Lung (tissue), 12 donors: ENCODE measurements around the gene ALDH2. TPM values are rescaled to one million over a fixed set of nuclear protein-coding genes. Genes with fewer than 3 reads are reported as not detected.
"Not testable (repeated sequence)": the region's sequence is repeated elsewhere in the genome, so short reads cannot be mapped to it uniquely, and the experiment has no call there.

ENCODE experiments used
- ATAC-seq: fragments of 200-7000 bp; cut with Tn5 transposase; one replicate; pipeline ENCODE4 v1.9.1; 2020; ENCODE audit warnings: moderate number of reproducible peaks; ENCODE audit not compliant: insufficient read depth, low FRiP score
- DNase-seq, 3 donors: peaks; one replicate each; pipeline ENCODE4 v3.0.0-alpha.2; 2013 to 2017
- H3K27ac ChIP-seq, 2 donors: one replicate each; pipeline ENCODE4 v1.5.1; 2013; ENCODE audit warnings: mild to moderate bottlenecking in 2 of 2, moderate library complexity in 2 of 2, control low read depth in 1 of 2, inconsistent platforms in 1 of 2, low read depth in 1 of 2, low read length in 1 of 2
- H3K27me3 ChIP-seq, 3 donors: one replicate each; pipeline ENCODE4 v1.5.1; 2013; ENCODE audit warnings: low read length in 2 of 3; ENCODE audit not compliant: control insufficient read depth in 3 of 3, insufficient read depth in 3 of 3
- H3K36me3 ChIP-seq, 4 donors: one replicate each; pipeline ENCODE4 v1.5.1; 2013; ENCODE audit warnings: low read length in 4 of 4, mild to moderate bottlenecking in 1 of 4, moderate library complexity in 1 of 4; ENCODE audit not compliant: control insufficient read depth in 4 of 4, insufficient read depth in 4 of 4
- H3K4me1 ChIP-seq, 5 donors: one replicate each; pipeline ENCODE4 v1.5.1; 2013; ENCODE audit warnings: low read length in 5 of 5, mild to moderate bottlenecking in 2 of 5, moderate library complexity in 1 of 5; ENCODE audit not compliant: control insufficient read depth in 5 of 5, insufficient read depth in 5 of 5
- H3K4me3 ChIP-seq: one replicate; pipeline ENCODE4 v1.5.1; 2013; ENCODE audit warnings: mild to moderate bottlenecking, control low read depth, moderate library complexity
- H3K9ac ChIP-seq, 2 donors: one replicate each; pipeline ENCODE4 v1.5.1; 2013; ENCODE audit warnings: low read length in 2 of 2, control low read depth in 1 of 2; ENCODE audit not compliant: insufficient read depth in 1 of 2
- H3K9me3 ChIP-seq, 4 donors: one replicate each; pipeline ENCODE4 v1.5.1; 2013; ENCODE audit warnings: low read length in 3 of 4, mild to moderate bottlenecking in 1 of 4, moderate library complexity in 1 of 4; ENCODE audit not compliant: control insufficient read depth in 4 of 4, insufficient read depth in 3 of 4
- CTCF ChIP-seq: IDR thresholded peaks from 2 replicates; pipeline ENCODE4 v1.5.1; 2012; ENCODE audit warnings: mild to moderate bottlenecking; ENCODE audit errors: control extremely low read depth, extremely low read depth
- WGBS, 2 donors: extraction: QIAGEN DNeasy Blood & Tissue Kit; methylation state at CpG; one replicate each; pipeline ENCODE4 v1.1.7; 2013; 5-methylcytosine and 5-hydroxymethylcytosine counted together
- polyA plus RNA-seq, 2 donors: library from polyadenylated mRNA; stranded (reverse); fragments of 200-250 nt; gene quantifications; one replicate each; pipeline ENCODE4 v1.2.1, GENCODE V29; 2013
- total RNA-seq, 2 donors: library from RNA; depleted of rRNA in 1 of 2; stranded (reverse); fragments of >200 nt in 1 of 2; gene quantifications; one replicate each; pipeline ENCODE4 v1.2.1, GENCODE V29; 2014 to 2021
- donor health status: control.
- donor health status: control.
- donor health status: Bipolar disorder and iron deficiency.
- donor health status: healthy.
- donor health status: DM: yes; HTN: yes; CAD: no.

Gene ALDH2
- total and polyA plus RNA-seq, 4 donors, result 48.5 to 324 (median 158) TPM

- ATAC-seq (no peak), DNase-seq (no peak)
- Histone ChIP-seq H3K27me3 (no peaks in the 10 kb centered on the region), H3K9me3 (no peaks in the 10 kb centered on the region), H3K36me3 (peaks cover 0 to 11% (median 2%) of the 10 kb centered on the region in 4 donors), H3K9ac (no peak overlapping the region), H3K4me1 (peaks cover 0 to 20% (median 11%) of the 10 kb centered on the region in 5 donors), H3K4me3 (no peak overlapping the region), H3K27ac (no peak overlapping the region)
- no peak for TF ChIP-seq CTCF
- WGBS, 2 donors, result 48 to 80% methylated on average over 7 of the region's 7 CpGs
Measured at GRCh38 chr12:111759271-111759670, 7.5 kb upstream of the ALDH2 start.

GRCh38 chr12:111759991-111760390 lies 6.7 kb upstream of the ALDH2 start:
- no peak overlapping the region for H3K9ac ChIP-seq
- 89 to 93% methylated on average over 9 of the region's 9 CpGs for whole genome bisulfite sequencing, 2 donors
- no peak for ATAC-seq
- H3K36me3 ChIP-seq, result peaks cover 0 to 6% (median 0%) of the 10 kb centered on the region in 4 donors
- no peak for DNase-seq
- H3K4me1 ChIP-seq, result peaks cover 0 to 18% (median 11%) of the 10 kb centered on the region in 5 donors
- H3K4me3 ChIP-seq, result no peak overlapping the region
- TF ChIP-seq CTCF, result no peak
- H3K9me3 ChIP-seq, result no peaks in the 10 kb centered on the region
- H3K27ac ChIP-seq, result no peak overlapping the region
- no peaks in the 10 kb centered on the region for H3K27me3 ChIP-seq

- no peak for ATAC-seq
- no peak for DNase-seq
- 77 to 90% methylated on average over 5 of the region's 5 CpGs for WGBS, 2 donors
- Histone ChIP-seq H3K36me3 (peaks cover 0 to 3% (median 0%) of the 10 kb centered on the region in 4 donors), H3K9me3 (no peaks in the 10 kb centered on the region), H3K4me3 (no peak overlapping the region), H3K9ac (no peak overlapping the region), H3K27me3 (no peaks in the 10 kb centered on the region), H3K27ac (no peak overlapping the region), H3K4me1 (peaks cover 0 to 18% (median 11%) of the 10 kb centered on the region in 5 donors)
- no peak for TF ChIP-seq CTCF
Measured at GRCh38 chr12:111761099-111761498, 5.6 kb upstream of the ALDH2 start.

- Histone ChIP-seq H3K27me3 (no peaks in the 10 kb centered on the region), H3K9me3 (no peaks in the 10 kb centered on the region), H3K4me3 (no peak overlapping the region), H3K36me3 (no peaks in the 10 kb centered on the region), H3K9ac (no peak overlapping the region), H3K27ac (no peak overlapping the region), H3K4me1 (peaks cover 0 to 22% (median 14%) of the 10 kb centered on the region in 5 donors)
- TF ChIP-seq CTCF, result no peak
- no peak for DNase-seq
- 32 to 42% methylated on average over 3 of the region's 3 CpGs for WGBS, 2 donors
- ATAC-seq, result no peak
Measured at GRCh38 chr12:111761706-111762105, 5.0 kb upstream of the ALDH2 start.

- not testable (repeated sequence) for H3K27ac ChIP-seq, H3K9me3 ChIP-seq, H3K9ac ChIP-seq, H3K36me3 ChIP-seq, DNase-seq, H3K4me3 ChIP-seq, ATAC-seq, H3K27me3 ChIP-seq
- peaks cover 0 to 15% (median 8%) of the 10 kb centered on the region in 5 donors for H3K4me1 ChIP-seq
- 78 to 84% methylated on average over 10 of the region's 10 CpGs for WGBS, 2 donors
Measured at GRCh38 chr12:111763552-111763951, 3.2 kb upstream of the ALDH2 start.
